Left colon (tissue), 2 donors: Measurements from ENCODE around the gene SMOC2. TPM values are rescaled to one million over a fixed set of nuclear protein-coding genes. Genes with fewer than 3 reads are reported as not detected.
"Not testable (repeated sequence)": the region's sequence is repeated elsewhere in the genome, so short reads cannot be mapped to it uniquely, and the experiment has no call there.

Experiments used
- ATAC-seq: fragments of 200-7000 bp; cut with Tn5 transposase; one replicate; pipeline ENCODE4 v1.9.1; 2020; ENCODE audit warnings: mild to moderate bottlenecking, moderate library complexity
- DNase-seq, 2 donors: peaks; one replicate each; pipeline ENCODE4 v3.0.0-alpha.2; 2020
- intact Hi-C, 2 donors: fragments of 100-400 bp; cut with DNase I in 1 of 2; cut with micrococcal nuclease in 1 of 2; formaldehyde crosslinking; loops; one replicate each; pipeline versions ENCODE4 v1.11.2 to v1.14.0; 2022; cut with DNase I, micrococcal nuclease
- total RNA-seq, 2 donors: library from RNA; stranded (reverse); fragmentation: NEBNext Ultra II Directional; extraction: Animal tissue kit (Norgen Biotek cat#: 25700); gene quantifications; one replicate each; pipeline ENCODE4 v1.2.1, GENCODE V29; 2021
- donor health status: DM: no; HTN: no; CAD: no.
- donor health status: DM: yes; HTN: yes; CAD: no.

The SMOC2 gene
- total RNA-seq, 2 donors from 2014 or later: 14.4 to 18.9 TPM

GRCh38 chr6:168529214-168529613, 88.2 kb downstream of the SMOC2 start:
- ATAC-seq: no peak
- intact Hi-C loops: no loop called here

DNA sequence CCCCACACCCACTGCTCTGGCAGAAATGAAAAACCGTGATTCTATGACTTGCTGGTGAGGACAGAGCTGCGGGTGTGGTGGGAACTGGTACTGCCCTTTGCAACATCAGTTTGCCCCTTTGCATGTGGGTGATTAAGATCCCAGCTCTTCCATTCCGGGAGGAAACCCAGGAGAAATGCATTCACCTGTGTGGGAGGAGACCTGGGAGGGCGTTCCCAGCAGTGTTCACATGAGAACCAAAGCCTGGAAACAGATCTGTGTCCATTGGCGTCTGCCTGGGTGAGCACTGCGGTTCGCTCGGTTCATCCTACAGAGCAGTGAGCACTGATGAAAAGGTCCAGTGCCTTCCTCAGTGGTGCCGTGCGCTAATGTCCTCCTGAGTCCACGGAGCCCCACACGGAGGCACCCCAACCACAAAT, 89.7 kb downstream of the SMOC2 start:
- intact Hi-C loops: no loop called here
- no peak for DNase-seq
- peak; percentile 40 for ATAC-seq

More at GRCh38 chr6:168529214-168529613, 88.2 kb downstream of the SMOC2 start:
- DNase-seq: no peak

DNA sequence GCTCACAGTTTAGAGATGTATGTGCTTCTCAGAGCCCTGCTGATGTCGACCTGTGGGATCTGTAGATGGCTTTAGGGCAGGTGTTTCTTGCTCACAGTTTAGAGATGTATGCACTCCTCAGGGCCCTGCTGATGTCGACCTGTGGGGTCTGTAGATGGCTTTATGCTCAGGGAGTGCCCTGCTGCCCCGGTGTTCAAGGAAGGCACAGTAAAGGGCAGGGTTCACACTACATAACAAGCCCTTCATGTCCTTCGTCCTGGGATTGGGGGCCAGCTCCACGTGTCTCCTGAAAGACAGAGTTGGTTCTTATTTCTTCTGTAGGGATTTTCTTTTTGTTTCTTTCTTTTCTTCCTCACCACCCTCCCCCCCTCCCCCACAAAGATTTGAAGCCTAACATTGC, 91.1 kb downstream of the SMOC2 start:
- DNase-seq (no peak), ATAC-seq (no peak)
- intact Hi-C loops: no loop called here

DNA sequence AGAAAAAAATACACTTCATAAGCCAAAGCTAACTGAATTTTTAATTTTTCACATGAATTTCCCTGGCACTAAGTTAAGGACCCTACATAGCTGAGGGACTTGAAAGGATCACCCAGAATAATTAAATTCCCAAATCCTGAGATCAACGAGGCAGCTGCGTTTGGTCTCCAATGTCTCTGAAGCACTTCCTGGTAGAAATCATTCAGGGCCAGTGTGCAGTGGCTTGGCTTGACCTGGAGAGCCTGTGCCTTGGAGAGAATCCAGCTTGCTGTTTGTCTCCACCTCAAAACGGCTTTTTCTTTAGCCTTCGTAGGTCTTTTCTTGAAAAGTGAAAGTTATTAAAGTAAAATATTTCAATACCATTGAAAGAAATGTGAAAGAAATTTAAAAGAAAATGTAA, 92.4 kb downstream of the SMOC2 start:
- ATAC-seq (peak; percentile 44), DNase-seq (no peak)
- intact Hi-C loops: no loop called here

- no peak for ATAC-seq
- no peak for DNase-seq
- intact Hi-C loops: no loop called here
Measured at GRCh38 chr6:168534265-168534664, 93.3 kb downstream of the SMOC2 start.

GRCh38 chr6:168535711-168536110, 94.7 kb downstream of the SMOC2 start:
- no peak for ATAC-seq
- DNase-seq: no peak
- intact Hi-C loops: no loop called here

GRCh38 chr6:168536196-168536595, 95.2 kb downstream of the SMOC2 start:
- DNase-seq: no peak
- intact Hi-C loops: no loop called here
- no peak for ATAC-seq

GRCh38 chr6:168536665-168537539, 95.9 kb downstream of the SMOC2 start:
- DNase-seq: no peak
- intact Hi-C loops: no loop called here
- no peak for ATAC-seq

DNA sequence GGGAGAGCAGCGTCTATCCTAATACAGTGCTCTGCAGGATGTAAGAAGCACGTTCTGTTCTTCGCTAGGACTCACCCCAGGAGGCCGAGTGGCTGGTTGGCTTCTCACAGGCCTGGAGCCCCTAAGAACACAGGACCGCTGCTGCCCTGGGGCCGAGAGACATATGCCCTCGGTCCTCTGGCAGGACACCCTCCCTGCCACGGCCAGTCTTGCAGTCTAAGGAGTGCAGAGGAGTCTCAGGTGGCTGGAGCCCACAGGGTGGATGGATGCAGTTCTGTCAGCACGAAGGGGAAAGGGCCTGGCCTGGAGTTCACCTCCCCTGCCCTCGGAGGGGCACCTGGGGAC, 96.5 kb downstream of the SMOC2 start:
- intact Hi-C loops: no loop called here
- no peak for ATAC-seq
- no peak for DNase-seq

DNA sequence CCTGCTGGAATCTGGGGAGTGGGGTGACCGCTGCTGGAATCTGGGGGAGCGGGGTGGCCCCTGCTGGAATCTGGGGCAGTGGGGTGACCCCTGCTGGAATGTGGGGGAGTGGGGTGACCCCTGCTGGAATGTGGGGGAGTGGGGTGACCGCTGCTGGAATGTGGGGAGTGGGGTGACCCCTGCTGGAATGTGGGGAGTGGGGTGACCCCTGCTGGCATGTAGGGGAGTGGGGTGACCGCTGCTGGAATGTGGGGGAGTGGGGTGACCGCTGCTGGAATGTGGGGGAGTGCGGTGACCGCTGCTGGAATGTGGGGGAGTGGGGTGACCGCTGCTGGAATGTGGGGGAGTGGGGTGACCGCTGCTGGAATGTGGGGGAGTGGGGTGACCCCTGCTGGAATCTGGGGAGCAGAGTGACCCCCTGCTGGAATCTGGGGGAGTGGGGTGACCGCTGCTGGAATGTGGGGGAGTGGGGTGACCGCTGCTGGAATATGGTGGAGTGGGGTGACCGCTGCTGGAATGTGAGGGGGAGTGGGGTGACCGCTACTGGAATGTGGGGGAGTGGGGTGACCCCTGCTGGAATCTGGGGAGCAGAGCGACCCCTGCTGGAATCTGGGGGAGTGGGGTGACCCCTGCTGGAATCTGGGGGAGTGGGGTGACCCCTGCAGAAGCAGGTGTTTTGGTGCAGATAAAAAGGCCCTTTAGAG, 97.4 kb downstream of the SMOC2 start:
- DNase-seq, intact Hi-C loops, ATAC-seq: not testable (repeated sequence)

DNA sequence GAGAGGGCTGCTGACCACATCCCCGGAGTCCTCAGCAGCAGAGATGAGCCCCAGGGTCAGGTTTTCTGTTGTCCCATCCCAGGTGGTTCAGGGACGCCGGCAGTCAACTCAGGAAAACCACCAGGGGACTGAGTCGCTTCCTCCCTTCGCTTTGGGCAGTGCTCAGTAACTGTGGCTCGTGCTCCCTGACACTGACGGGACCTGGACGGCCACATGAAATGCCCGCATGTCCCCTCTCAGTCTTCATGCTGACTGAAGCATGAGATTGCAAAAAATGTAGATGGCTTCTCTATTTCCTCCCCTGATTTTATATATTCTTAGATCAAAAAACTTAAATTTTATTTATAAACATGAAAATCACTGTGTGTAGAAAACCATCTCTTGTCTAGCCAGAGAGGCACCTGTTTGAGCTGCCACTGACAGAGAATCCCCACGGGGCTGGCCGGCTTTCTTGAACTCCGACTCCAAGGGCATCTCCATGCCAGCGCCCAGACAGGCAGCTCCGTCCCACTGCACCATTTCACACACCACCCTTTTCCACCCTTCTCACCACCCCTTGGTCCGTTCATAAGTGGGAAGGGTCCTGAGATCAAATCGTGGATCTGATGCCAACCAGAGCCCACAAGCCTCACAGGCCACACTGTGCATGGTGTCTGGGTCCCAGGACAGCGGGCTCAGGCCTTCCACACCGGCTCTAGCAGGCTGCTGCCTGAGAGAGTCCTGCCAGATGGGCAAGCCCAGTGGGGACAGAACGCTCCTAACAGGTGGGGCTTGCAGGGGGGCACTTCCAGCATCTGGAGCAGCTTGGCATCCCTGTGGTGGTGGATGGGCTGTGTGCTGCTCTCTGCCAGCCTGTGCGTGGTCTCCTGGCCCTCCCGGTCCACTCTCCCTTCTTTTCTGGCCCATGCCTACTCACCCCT, 98.2 kb downstream of the SMOC2 start:
- no peak for DNase-seq
- intact Hi-C loops: no loop called here
- no peak for ATAC-seq

DNA sequence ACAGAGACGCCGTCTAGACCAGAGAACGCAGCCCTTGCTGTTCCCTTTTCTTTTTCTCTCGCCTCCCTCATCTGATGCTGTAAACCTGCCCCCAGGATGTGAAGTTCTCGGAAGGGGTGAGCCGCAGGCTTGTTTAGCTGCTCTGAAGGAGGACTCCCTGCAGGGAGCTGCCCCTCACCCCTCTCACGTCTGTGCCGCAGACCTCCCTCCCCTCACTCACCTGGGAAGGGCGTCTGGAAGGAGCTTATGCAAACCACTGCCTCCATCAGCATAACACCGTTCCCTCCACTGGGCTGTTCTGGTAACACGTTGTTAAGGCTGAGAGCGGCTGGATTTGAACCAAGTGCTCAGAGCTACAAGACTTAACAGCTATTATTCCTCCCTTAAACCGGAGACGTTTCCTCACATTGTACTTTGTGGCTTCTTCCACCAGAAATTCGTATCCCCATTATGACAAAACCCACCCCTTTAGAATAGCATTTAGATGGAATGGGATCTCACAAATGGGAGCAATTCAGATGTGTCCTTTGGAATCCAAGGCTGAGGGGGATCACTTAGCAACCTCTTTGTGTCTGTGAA, 99.8 kb downstream of the SMOC2 start:
- intact Hi-C loops: no loop called here
- no peak for DNase-seq

GRCh38 chr6:168541307-168541706, 100.3 kb downstream of the SMOC2 start:
- intact Hi-C loops: no loop called here
- no peak for DNase-seq
- ATAC-seq: no peak

More for the DNA sequence above, 99.8 kb downstream of the SMOC2 start:
- no peak for ATAC-seq

GRCh38 chr6:168542301-168542700, 101.3 kb downstream of the SMOC2 start:
- intact Hi-C loops: no loop called here
- no peak for DNase-seq
- no peak for ATAC-seq

DNA sequence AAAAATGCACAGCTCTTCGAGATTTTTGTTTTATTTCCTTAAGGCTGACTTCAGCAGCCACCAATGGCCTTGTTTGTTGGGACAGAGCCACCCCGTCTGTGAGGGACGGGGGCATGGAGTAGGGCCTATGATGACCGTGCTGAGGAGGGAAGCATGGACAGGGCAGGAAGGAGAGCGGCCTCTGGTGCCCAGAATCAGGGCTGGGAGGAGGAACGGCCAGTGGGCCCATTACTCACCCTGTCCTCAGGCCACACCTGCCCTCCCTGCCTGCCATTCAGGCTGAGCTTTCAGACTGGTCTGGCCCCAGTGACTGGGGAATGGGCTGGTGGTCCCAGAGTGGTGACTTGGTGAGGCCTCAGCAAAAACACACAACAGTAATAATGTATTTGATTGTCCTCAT, 104.4 kb downstream of the SMOC2 start:
- intact Hi-C loops: no loop called here
- DNase-seq (no peak), ATAC-seq (no peak)

- ATAC-seq (peak; percentile 30), DNase-seq (no peak)
- intact Hi-C loops: no loop called here
Measured at GRCh38 chr6:168546151-168546550, 105.2 kb downstream of the SMOC2 start.

DNA sequence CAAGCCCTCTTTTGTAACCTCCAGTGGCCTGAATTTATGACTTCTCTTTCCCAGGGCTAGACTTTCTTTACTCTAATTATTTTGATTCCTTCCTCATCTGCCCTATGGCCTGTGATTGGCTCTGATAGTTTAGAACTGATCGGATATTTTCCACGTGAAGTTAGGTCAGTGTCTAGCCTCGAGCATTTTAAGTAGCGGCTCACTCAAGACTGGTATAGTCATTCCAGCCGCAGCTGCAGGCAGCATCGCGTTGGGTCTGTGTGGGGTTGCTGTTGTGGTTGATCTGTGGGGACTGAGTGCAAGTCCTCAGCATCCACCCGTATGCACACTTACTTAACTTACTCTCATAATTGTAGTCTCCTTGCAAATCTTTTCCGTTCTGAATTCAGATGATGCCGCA, 105.7 kb downstream of the SMOC2 start:
- DNase-seq (no peak), ATAC-seq (no peak)
- intact Hi-C loops: no loop called here

- intact Hi-C loops: no loop called here
- no peak for DNase-seq
- ATAC-seq: no peak
Measured at GRCh38 chr6:168550326-168550725, 109.3 kb downstream of the SMOC2 start.

GRCh38 chr6:168554472-168554871, 113.5 kb downstream of the SMOC2 start:
- ATAC-seq (no peak), DNase-seq (no peak)
- intact Hi-C loops: no loop called here
